Neural cell (in vitro differentiated cells): Measurements from ENCODE around the gene NOL7. TPM values are rescaled to one million over a fixed set of nuclear protein-coding genes. Genes with fewer than 3 reads are reported as not detected.

Experiments used
- H2AFZ ChIP-seq: fragments of 200-600, 300-800 bp; sonication (generic), shearing (Covaris generic); 2 replicates; pipeline ENCODE4 v1.6.0; 2014; ENCODE audit warnings: low read depth, mild to moderate bottlenecking, antibody characterized with exemption, low read length, moderate library complexity
- H3F3A ChIP-seq: fragments of 200-600 bp; shearing (Covaris generic); 2 replicates; pipeline ENCODE4 v1.6.1; 2016; ENCODE audit warnings: mild to moderate bottlenecking, moderate library complexity, mixed read lengths, antibody characterized with exemption, low read length; ENCODE audit not compliant: insufficient read depth, poor library complexity, severe bottlenecking
- H3K27ac ChIP-seq: fragments of 200-600, 300-800 bp; sonication (generic), shearing (Covaris generic); 2 replicates; pipeline ENCODE4 v1.5.1; 2014; ENCODE audit warnings: mild to moderate bottlenecking, low read length, moderate library complexity
- H3K27me3 ChIP-seq: fragments of 300-800, 200-600 bp; sonication (generic), shearing (Covaris generic); 2 replicates; pipeline ENCODE4 v1.6.0; 2014; ENCODE audit warnings: mild to moderate bottlenecking, low read depth, low read length, moderate library complexity; ENCODE audit not compliant: insufficient read depth
- H3K36me3 ChIP-seq: fragments of 300-800, 200-600 bp; sonication (generic), shearing (Covaris generic); 2 replicates; pipeline ENCODE4 v1.5.1; 2014; ENCODE audit warnings: mild to moderate bottlenecking, antibody characterized with exemption, low read length, moderate library complexity; ENCODE audit not compliant: insufficient read depth
- H3K4me2 ChIP-seq: fragments of 300-800, 200-600 bp; sonication (generic), shearing (Covaris generic); 2 replicates; pipeline ENCODE4 v1.6.0; 2014; ENCODE audit warnings: mild to moderate bottlenecking, low read length
- H3K4me3 ChIP-seq: fragments of 300-800, 200-600 bp; sonication (generic), shearing (Covaris generic); 2 replicates; pipeline ENCODE4 v1.5.1; 2014; ENCODE audit warnings: mild to moderate bottlenecking, low read length, moderate library complexity
- H3K79me2 ChIP-seq: fragments of 200-600 bp; shearing (Covaris generic); replicated peaks from 2 replicates; pipeline ENCODE4 v1.6.0; 2014; ENCODE audit warnings: mild to moderate bottlenecking, low read length, moderate library complexity; ENCODE audit not compliant: insufficient read depth
- H3K9ac ChIP-seq: fragments of 300-800, 200-600 bp; sonication (generic), shearing (Covaris generic); 2 replicates; pipeline ENCODE4 v1.6.1; 2016; ENCODE audit warnings: mild to moderate bottlenecking, low read length, mixed read lengths
- H3K9me2 ChIP-seq: fragments of 200-600 bp; shearing (Covaris generic); 2 replicates; pipeline ENCODE4 v1.6.1; 2016; ENCODE audit warnings: mild to moderate bottlenecking, low read length, mixed read lengths; ENCODE audit not compliant: insufficient read depth
- H3K9me3 ChIP-seq: fragments of 200-600, 300-800 bp; sonication (generic), shearing (Covaris generic); 2 replicates; pipeline ENCODE4 v1.6.1; 2016; ENCODE audit warnings: mild to moderate bottlenecking, mixed run types, low read length, moderate library complexity, mixed read lengths
- H4K20me1 ChIP-seq: fragments of 200-600 bp; shearing (Covaris generic); 2 replicates; pipeline ENCODE4 v1.6.1; 2016; ENCODE audit warnings: mild to moderate bottlenecking, mixed run types; ENCODE audit not compliant: insufficient read depth
- CTCF ChIP-seq: fragments of 450-650 bp; IDR thresholded peaks from 2 replicates; pipeline ENCODE4 v1.5.1; 2014; ENCODE audit warnings: antibody characterized with exemption, mild to moderate bottlenecking, moderate library complexity; ENCODE audit not compliant: poor library complexity, severe bottlenecking
- EP300 ChIP-seq: fragments of 450-650 bp; conservative IDR thresholded peaks from 2 replicates; pipeline ENCODE4 v1.6.1; 2014; ENCODE audit warnings: antibody characterized with exemption, mild to moderate bottlenecking, moderate library complexity; ENCODE audit not compliant: poor library complexity, severe bottlenecking
- EZH2 ChIP-seq: fragments of 200-600, 300-800 bp; shearing (Covaris generic), sonication (generic); IDR thresholded peaks from 2 replicates; pipeline ENCODE4 v1.6.1; 2014; ENCODE audit warnings: antibody characterized with exemption, low read length, borderline replicate concordance, mild to moderate bottlenecking; ENCODE audit not compliant: insufficient read depth, poor library complexity, severe bottlenecking
- MXI1 ChIP-seq: fragments of 450-650 bp; conservative IDR thresholded peaks from 2 replicates; pipeline ENCODE4 v1.6.1; 2014; ENCODE audit warnings: antibody characterized with exemption, mild to moderate bottlenecking; ENCODE audit not compliant: poor library complexity, severe bottlenecking
- POLR2AphosphoS5 ChIP-seq: IDR thresholded peaks from 2 replicates; pipeline ENCODE4 v1.6.1; 2012
- RAD21 ChIP-seq: fragments of 450-650 bp; conservative IDR thresholded peaks from 2 replicates; pipeline ENCODE4 v1.6.1; 2014; ENCODE audit warnings: antibody characterized with exemption, mild to moderate bottlenecking, moderate library complexity
- REST ChIP-seq: IDR thresholded peaks from 2 replicates; pipeline ENCODE4 v1.6.1; 2012; ENCODE audit warnings: borderline replicate concordance
- SMC3 ChIP-seq: fragments of 450-650 bp; conservative IDR thresholded peaks from 2 replicates; pipeline ENCODE4 v1.6.1; 2014; ENCODE audit warnings: antibody characterized with exemption, mild to moderate bottlenecking, moderate library complexity; ENCODE audit not compliant: poor library complexity
- TAF1 ChIP-seq: IDR thresholded peaks from 2 replicates; pipeline ENCODE4 v1.6.1; 2012; ENCODE audit warnings: low read depth
- polyA plus RNA-seq: library from polyadenylated mRNA; depleted of rRNA; stranded (reverse); fragments of >200 nt; gene quantifications from 2 replicates; pipeline ENCODE4 v1.2.3, GENCODE V29; 2014

NOL7 gene
- polyA plus RNA-seq, 1 donor from 2014 or later, result 117 TPM

- no peak overlapping the region for H3K9ac ChIP-seq
- H3K4me3 ChIP-seq, result no peak overlapping the region
- H3K79me2 ChIP-seq, result no peaks in the 10 kb centered on the region
- no peaks in the 10 kb centered on the region for H3F3A ChIP-seq
- H3K9me2 ChIP-seq, result no peaks in the 10 kb centered on the region
- no peaks in the 10 kb centered on the region for H4K20me1 ChIP-seq
- TF ChIP-seq MXI1 (no peak), TAF1 (no peak), CTCF (no peak), REST (no peak), EP300 (no peak), EZH2 (no peak), SMC3 (no peak), POLR2AphosphoS5 (no peak), RAD21 (no peak)
- no peaks in the 10 kb centered on the region for H3K27me3 ChIP-seq
- no peak overlapping the region for H2AFZ ChIP-seq
- no peaks in the 10 kb centered on the region for H3K36me3 ChIP-seq
- no peak overlapping the region for H3K27ac ChIP-seq
- no peaks in the 10 kb centered on the region for H3K9me3 ChIP-seq
- no peak overlapping the region for H3K4me2 ChIP-seq
These were observed 24.5 kb upstream of the NOL7 start for GRCh38 chr6:13590574-13591153.

GRCh38 chr6:13591205-13591921 is 23.8 kb upstream of the NOL7 start:
- Histone ChIP-seq H3F3A (no peaks in the 10 kb centered on the region), H3K9ac (no peak overlapping the region), H3K79me2 (no peaks in the 10 kb centered on the region), H3K27ac (no peak overlapping the region), H4K20me1 (no peaks in the 10 kb centered on the region), H2AFZ (no peak overlapping the region), H3K9me3 (no peaks in the 10 kb centered on the region), H3K4me3 (no peak overlapping the region), H3K27me3 (no peaks in the 10 kb centered on the region), H3K4me2 (no peak overlapping the region), H3K36me3 (no peaks in the 10 kb centered on the region), H3K9me2 (no peaks in the 10 kb centered on the region)
- TF ChIP-seq TAF1 (no peak), MXI1 (no peak), POLR2AphosphoS5 (no peak), EP300 (no peak), RAD21 (no peak), REST (no peak), CTCF (no peak)
